Osteocyte (in vitro differentiated cells): ENCODE results near the gene MED9. TPM values are rescaled to one million over a fixed set of nuclear protein-coding genes. Genes with fewer than 3 reads are reported as not detected.

Experiments used
- DNase-seq: peaks from one replicate; pipeline ENCODE4 v3.0.0; 2021; ENCODE audit warnings: mixed read lengths; ENCODE audit not compliant: unreplicated experiment; ENCODE audit errors: extremely low spot score
- H3K27ac Mint-ChIP-seq: one replicate; pipeline ENCODE4 v1.8.0; 2021; ENCODE audit warnings: mild to moderate bottlenecking, mixed read lengths; ENCODE audit not compliant: unreplicated experiment
- H3K27me3 Mint-ChIP-seq: one replicate; pipeline ENCODE4 v1.8.0; 2021; ENCODE audit warnings: mixed read lengths; ENCODE audit not compliant: unreplicated experiment
- H3K36me3 Mint-ChIP-seq: one replicate; pipeline ENCODE4 v1.8.0; 2021; ENCODE audit warnings: mixed read lengths; ENCODE audit not compliant: unreplicated experiment
- H3K4me1 Mint-ChIP-seq: one replicate; pipeline ENCODE4 v1.8.0; 2021; ENCODE audit warnings: mixed read lengths; ENCODE audit not compliant: unreplicated experiment
- H3K4me3 Mint-ChIP-seq: one replicate; pipeline ENCODE4 v1.8.0; 2021; ENCODE audit warnings: mild to moderate bottlenecking, moderate library complexity, mixed read lengths; ENCODE audit not compliant: unreplicated experiment
- H3K9me3 Mint-ChIP-seq: one replicate; pipeline ENCODE4 v1.8.0; 2021; ENCODE audit warnings: mixed read lengths; ENCODE audit not compliant: unreplicated experiment
- total RNA-seq: library from RNA; stranded (reverse); gene quantifications from 2 replicates; pipeline ENCODE4 v1.2.1, GENCODE V29; 2021
- TF ChIP-seq, protein P1 (sequence below): fragments of 200-600 bp; sonication (generic); IDR thresholded peaks from 2 replicates; pipeline ENCODE4 v1.5.0; 2021; ENCODE audit warnings: antibody characterized with exemption, mild to moderate bottlenecking, moderate library complexity

Gene MED9
- total RNA-seq, 1 donor from 2014 or later = 13.2 TPM

- no peak for DNase-seq
- Mint-ChIP-seq H3K36me3 (no peaks in the 10 kb centered on the region), H3K4me3 (no peak overlapping the region), H3K27me3 (peaks cover 44% of the 10 kb centered on the region), H3K27ac (no peak overlapping the region), H3K4me1 (no peaks in the 10 kb centered on the region), H3K9me3 (peaks cover 4% of the 10 kb centered on the region)
- TF ChIP-seq, protein P1, sequence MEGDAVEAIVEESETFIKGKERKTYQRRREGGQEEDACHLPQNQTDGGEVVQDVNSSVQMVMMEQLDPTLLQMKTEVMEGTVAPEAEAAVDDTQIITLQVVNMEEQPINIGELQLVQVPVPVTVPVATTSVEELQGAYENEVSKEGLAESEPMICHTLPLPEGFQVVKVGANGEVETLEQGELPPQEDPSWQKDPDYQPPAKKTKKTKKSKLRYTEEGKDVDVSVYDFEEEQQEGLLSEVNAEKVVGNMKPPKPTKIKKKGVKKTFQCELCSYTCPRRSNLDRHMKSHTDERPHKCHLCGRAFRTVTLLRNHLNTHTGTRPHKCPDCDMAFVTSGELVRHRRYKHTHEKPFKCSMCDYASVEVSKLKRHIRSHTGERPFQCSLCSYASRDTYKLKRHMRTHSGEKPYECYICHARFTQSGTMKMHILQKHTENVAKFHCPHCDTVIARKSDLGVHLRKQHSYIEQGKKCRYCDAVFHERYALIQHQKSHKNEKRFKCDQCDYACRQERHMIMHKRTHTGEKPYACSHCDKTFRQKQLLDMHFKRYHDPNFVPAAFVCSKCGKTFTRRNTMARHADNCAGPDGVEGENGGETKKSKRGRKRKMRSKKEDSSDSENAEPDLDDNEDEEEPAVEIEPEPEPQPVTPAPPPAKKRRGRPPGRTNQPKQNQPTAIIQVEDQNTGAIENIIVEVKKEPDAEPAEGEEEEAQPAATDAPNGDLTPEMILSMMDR = no peak
These were observed 21.6 kb upstream of the MED9 start for GRCh38 chr17:17455173-17455572.

DNA sequence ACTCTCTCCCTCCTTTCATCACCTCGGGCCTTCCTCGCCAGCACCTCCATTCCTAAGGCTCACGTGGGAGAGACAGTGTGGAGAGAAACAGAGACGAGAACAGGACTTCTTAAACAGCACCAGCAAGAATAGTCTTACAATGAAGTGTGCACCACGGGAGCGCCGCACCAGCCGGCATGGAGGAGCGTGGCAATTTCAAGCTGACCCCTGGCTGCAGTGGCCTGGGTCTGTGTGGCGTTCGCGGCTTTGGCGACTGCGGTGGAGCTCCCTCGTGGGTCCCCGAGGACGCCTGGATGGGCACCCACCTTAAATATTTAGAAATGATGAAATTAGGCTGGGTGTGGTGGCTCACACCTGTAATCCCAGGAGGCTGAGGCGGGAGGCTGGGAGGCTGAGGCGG, 20.5 kb upstream of the MED9 start:
- Mint-ChIP-seq H3K4me3 (no peak overlapping the region), H3K4me1 (no peaks in the 10 kb centered on the region), H3K9me3 (peaks cover 9% of the 10 kb centered on the region), H3K36me3 (no peaks in the 10 kb centered on the region), H3K27me3 (peaks cover 41% of the 10 kb centered on the region), H3K27ac (no peak overlapping the region)
- TF ChIP-seq, protein P1 = no peak
- no peak for DNase-seq

- Mint-ChIP-seq H3K27ac (no peak overlapping the region), H3K36me3 (no peaks in the 10 kb centered on the region), H3K4me3 (no peak overlapping the region), H3K9me3 (peaks cover 9% of the 10 kb centered on the region), H3K27me3 (peaks cover 35% of the 10 kb centered on the region), H3K4me1 (no peaks in the 10 kb centered on the region)
- TF ChIP-seq, protein P1 = no peak
- no peak for DNase-seq
These were observed 19.1 kb upstream of the MED9 start for GRCh38 chr17:17457680-17458079.

- no peak for DNase-seq
- Mint-ChIP-seq H3K36me3 (no peaks in the 10 kb centered on the region), H3K4me1 (no peaks in the 10 kb centered on the region), H3K9me3 (peaks cover 9% of the 10 kb centered on the region), H3K27ac (no peak overlapping the region), H3K4me3 (no peak overlapping the region), H3K27me3 (peaks cover 35% of the 10 kb centered on the region)
- TF ChIP-seq, protein P1 = no peak
These were observed 16.8 kb upstream of the MED9 start for GRCh38 chr17:17460038-17460437.

- H3K4me1 Mint-ChIP-seq = no peaks in the 10 kb centered on the region
- peaks cover 37% of the 10 kb centered on the region for H3K27me3 Mint-ChIP-seq
- no peaks in the 10 kb centered on the region for H3K36me3 Mint-ChIP-seq
- peaks cover 9% of the 10 kb centered on the region for H3K9me3 Mint-ChIP-seq
- H3K4me3 Mint-ChIP-seq = no peak overlapping the region
- DNase-seq = no peak
- H3K27ac Mint-ChIP-seq = no peak overlapping the region
- TF ChIP-seq, protein P1 = no peak
These were observed 14.6 kb upstream of the MED9 start for GRCh38 chr17:17462048-17462824.
